Transverse colon (tissue), 3 donors: ENCODE data around the gene CNDP1.

ENCODE experiments used
- CTCF ChIP-seq, 5 experiments: fragments of 200-600 bp in 3 of 5; fragments of 450-650 bp in 2 of 5; sonication (generic) in 3 of 5; IDR thresholded peaks; 1 replicate in 2 of 5; 2 replicates in 3 of 5; pipeline ENCODE4 v1.5.1; 2016 to 2017; ENCODE audit warnings: antibody characterized with exemption in 5 of 5, inconsistent platforms in 3 of 5, mild to moderate bottlenecking in 2 of 5, moderate library complexity in 1 of 5
- POLR2A ChIP-seq: fragments of 450-650 bp; IDR thresholded peaks from one replicate; pipeline ENCODE4 v1.6.1; 2016; ENCODE audit warnings: antibody characterized with exemption, mild to moderate bottlenecking, moderate library complexity

GRCh38 chr18:74587441-74587840 lies 53.1 kb downstream of the CNDP1 start:
- TF ChIP-seq POLR2A (no peak), CTCF (IDR thresholded peaks at IDR 0.05) (no peak)
